ENCODE data around the gene DAND5.

- no peak for TF ChIP-seq CTCF (IDR thresholded peaks at IDR 0.05)
- no peak for TF ChIP-seq POLR2A (IDR thresholded peaks at IDR 0.05)
Observed at GRCh38 chr19:13012690-13013608, 43.6 kb downstream of the DAND5 start.

Measured in sigmoid colon (tissue), 3 donors.